ENCODE measurements around the gene WLS.

WLS gene

GRCh38 chr1:68081775-68082283 is 150.5 kb downstream of the WLS start:
- DNase-seq (ENCODE audit: low read depth), result no peak

DNA sequence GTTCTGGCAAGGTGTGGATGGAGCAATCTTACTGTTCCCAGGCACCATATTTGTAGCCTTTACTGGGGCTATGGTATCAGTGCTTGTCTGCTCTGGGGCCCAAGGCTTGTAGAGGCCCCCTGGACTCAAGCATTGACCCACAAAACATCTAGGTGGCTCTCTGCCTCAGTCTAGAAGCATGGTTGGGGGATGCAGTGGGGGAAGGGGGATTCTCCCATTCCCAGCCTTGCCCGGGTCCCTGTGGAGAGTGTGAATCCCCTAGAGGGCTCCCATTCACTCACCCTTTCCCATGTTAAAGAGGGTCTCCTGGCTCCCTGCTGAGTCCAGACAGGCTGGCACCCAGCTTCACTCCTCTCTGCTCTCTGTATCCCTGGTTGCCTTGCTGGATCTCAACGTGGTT is 153.7 kb downstream of the WLS start:
- no peak for DNase-seq (ENCODE audit: low read depth)
